ENCODE measurements around the gene PLIN4. TPM values are rescaled to one million over a fixed set of nuclear protein-coding genes. Genes with fewer than 3 reads are reported as not detected.

PLIN4 gene
- total and polyA plus RNA-seq, 10 of the 15 experiments (the other 5 are each of a cell fraction or from before 2014, with no cell fraction given): 0.01 to 0.11 (median 0.05) TPM; not detected in 2

Other genes starting within 250 kb of the PLIN4 start
Only the 7 nearest of the 15 such genes appear.
- 24.0 and 28.9 TPM in 2 replicates for gene SH3GL1, start 117.9 kb downstream of the PLIN4 start, total RNA-seq (2014; rRNA removed)
- gene SH3GL1, start 117.9 kb downstream of the PLIN4 start, total RNA-seq (2014; rRNA removed; fragmentation: Illumina TruSeq; extraction: Trizol): 9.2 and 11.8 TPM in 2 replicates
- gene SH3GL1, start 117.9 kb downstream of the PLIN4 start, total RNA-seq (2021): 41.5 and 47.4 TPM in 2 replicates
- 20.3 and 28.0 TPM in 2 replicates for gene SH3GL1, start 117.9 kb downstream of the PLIN4 start, polyA plus RNA-seq (2011; rRNA removed)
- 1.6 and 9.2 TPM in 2 replicates for gene SH3GL1, start 117.9 kb downstream of the PLIN4 start, polyA plus RNA-seq (2014; fragmentation: Illumina TruSeq; extraction: Trizol)
- gene SH3GL1, start 117.9 kb downstream of the PLIN4 start, polyA plus RNA-seq (2014; fragmentation: Nextera tagmentation; extraction: Ambion mirVana): 1 to 10 TPM in 1 of 2 experiments, under 1 TPM in 1; 0.93 to 3.0 TPM
- gene SH3GL1, start 117.9 kb downstream of the PLIN4 start, polyA plus RNA-seq (2014; rRNA removed): 36.5 and 44.0 TPM in 2 replicates
- gene SH3GL1, start 117.9 kb downstream of the PLIN4 start, polyA plus RNA-seq (2016; fragmentation: Nextera tagmentation; extraction: Ambion mirVana): 10 to 100 TPM; 30.0 to 32.5 TPM
- gene CHAF1A, start 115.8 kb downstream of the PLIN4 start, total RNA-seq (2014; rRNA removed): 33.0 and 37.7 TPM in 2 replicates
- gene CHAF1A, start 115.8 kb downstream of the PLIN4 start, total RNA-seq (2014; rRNA removed; fragmentation: Illumina TruSeq; extraction: Trizol): 27.2 and 28.4 TPM in 2 replicates
- gene CHAF1A, start 115.8 kb downstream of the PLIN4 start, total RNA-seq (2021): 59.8 and 69.1 TPM in 2 replicates
- gene CHAF1A, start 115.8 kb downstream of the PLIN4 start, polyA plus RNA-seq (2011; rRNA removed): 20.1 and 26.2 TPM in 2 replicates
- 30.6 and 41.4 TPM in 2 replicates for gene CHAF1A, start 115.8 kb downstream of the PLIN4 start, polyA plus RNA-seq (2014; fragmentation: Illumina TruSeq; extraction: Trizol)
- gene CHAF1A, start 115.8 kb downstream of the PLIN4 start, polyA plus RNA-seq (2014; fragmentation: Nextera tagmentation; extraction: Ambion mirVana): 1 to 10 TPM; 1.3 to 3.2 TPM
- gene CHAF1A, start 115.8 kb downstream of the PLIN4 start, polyA plus RNA-seq (2014; rRNA removed): 62.6 and 69.2 TPM in 2 replicates
- gene CHAF1A, start 115.8 kb downstream of the PLIN4 start, polyA plus RNA-seq (2016; fragmentation: Nextera tagmentation; extraction: Ambion mirVana): 10 to 100 TPM; 41.7 to 47.5 TPM
- 20.5 and 34.8 TPM in 2 replicates for gene UBXN6, start 60.7 kb downstream of the PLIN4 start, total RNA-seq (2014; rRNA removed)
- gene UBXN6, start 60.7 kb downstream of the PLIN4 start, total RNA-seq (2014; rRNA removed; fragmentation: Illumina TruSeq; extraction: Trizol): 13.1 and 17.3 TPM in 2 replicates
- 49.1 and 50.8 TPM in 2 replicates for gene UBXN6, start 60.7 kb downstream of the PLIN4 start, total RNA-seq (2021)
- gene UBXN6, start 60.7 kb downstream of the PLIN4 start, polyA plus RNA-seq (2011; rRNA removed): 15.2 and 29.5 TPM in 2 replicates
- gene UBXN6, start 60.7 kb downstream of the PLIN4 start, polyA plus RNA-seq (2014; fragmentation: Illumina TruSeq; extraction: Trizol): 2.1 and 7.0 TPM in 2 replicates
- gene UBXN6, start 60.7 kb downstream of the PLIN4 start, polyA plus RNA-seq (2014; fragmentation: Nextera tagmentation; extraction: Ambion mirVana): 1 to 10 TPM in 1 of 2 experiments, under 1 TPM in 1; 0.47 to 2.1 TPM
- gene UBXN6, start 60.7 kb downstream of the PLIN4 start, polyA plus RNA-seq (2014; rRNA removed): 38.7 and 49.7 TPM in 2 replicates
- 1 to 10 TPM; 6.6 to 8.6 TPM for gene UBXN6, start 60.7 kb downstream of the PLIN4 start, polyA plus RNA-seq (2016; fragmentation: Nextera tagmentation; extraction: Ambion mirVana)
- 33.7 and 36.5 TPM in 2 replicates for gene HDGFL2, start 46.2 kb downstream of the PLIN4 start, total RNA-seq (2014; rRNA removed)
- gene HDGFL2, start 46.2 kb downstream of the PLIN4 start, total RNA-seq (2014; rRNA removed; fragmentation: Illumina TruSeq; extraction: Trizol): 19.0 and 20.5 TPM in 2 replicates
- gene HDGFL2, start 46.2 kb downstream of the PLIN4 start, total RNA-seq (2021): 56.8 and 56.9 TPM in 2 replicates
- gene HDGFL2, start 46.2 kb downstream of the PLIN4 start, polyA plus RNA-seq (2011; rRNA removed): 9.8 and 19.5 TPM in 2 replicates
- gene HDGFL2, start 46.2 kb downstream of the PLIN4 start, polyA plus RNA-seq (2014; fragmentation: Illumina TruSeq; extraction: Trizol): 8.2 and 16.9 TPM in 2 replicates
- gene HDGFL2, start 46.2 kb downstream of the PLIN4 start, polyA plus RNA-seq (2014; fragmentation: Nextera tagmentation; extraction: Ambion mirVana): under 1 TPM; 0.16 to 0.60 TPM
- gene HDGFL2, start 46.2 kb downstream of the PLIN4 start, polyA plus RNA-seq (2014; rRNA removed): 40.2 and 52.5 TPM in 2 replicates
- 10 to 100 TPM; 30.0 to 39.3 TPM for gene HDGFL2, start 46.2 kb downstream of the PLIN4 start, polyA plus RNA-seq (2016; fragmentation: Nextera tagmentation; extraction: Ambion mirVana)
- gene PLIN5, start 16.7 kb upstream of the PLIN4 start, total RNA-seq (2014; rRNA removed): not detected in 2 replicates
- not detected in 2 replicates for gene PLIN5, start 16.7 kb upstream of the PLIN4 start, total RNA-seq (2014; rRNA removed; fragmentation: Illumina TruSeq; extraction: Trizol)
- gene PLIN5, start 16.7 kb upstream of the PLIN4 start, total RNA-seq (2021): 0.11 and 0.15 TPM in 2 replicates
- 0.20 and 0.33 TPM in 2 replicates for gene PLIN5, start 16.7 kb upstream of the PLIN4 start, polyA plus RNA-seq (2011; rRNA removed)
- gene PLIN5, start 16.7 kb upstream of the PLIN4 start, polyA plus RNA-seq (2014; fragmentation: Illumina TruSeq; extraction: Trizol): not detected in 2 replicates
- gene PLIN5, start 16.7 kb upstream of the PLIN4 start, polyA plus RNA-seq (2014; fragmentation: Nextera tagmentation; extraction: Ambion mirVana): not detected
- gene PLIN5, start 16.7 kb upstream of the PLIN4 start, polyA plus RNA-seq (2014; rRNA removed): not detected in 2 replicates
- gene PLIN5, start 16.7 kb upstream of the PLIN4 start, polyA plus RNA-seq (2016; fragmentation: Nextera tagmentation; extraction: Ambion mirVana): not detected
- 0.44 and 0.62 TPM in 2 replicates for gene LRG1, start 21.6 kb upstream of the PLIN4 start, total RNA-seq (2014; rRNA removed)
- gene LRG1, start 21.6 kb upstream of the PLIN4 start, total RNA-seq (2014; rRNA removed; fragmentation: Illumina TruSeq; extraction: Trizol): 0.51 and 0.63 TPM in 2 replicates
- 1.1 and 1.2 TPM in 2 replicates for gene LRG1, start 21.6 kb upstream of the PLIN4 start, total RNA-seq (2021)
- 2.5 and 4.7 TPM in 2 replicates for gene LRG1, start 21.6 kb upstream of the PLIN4 start, polyA plus RNA-seq (2011; rRNA removed)
- 0.13 and 0.53 TPM in 2 replicates for gene LRG1, start 21.6 kb upstream of the PLIN4 start, polyA plus RNA-seq (2014; fragmentation: Illumina TruSeq; extraction: Trizol)
- gene LRG1, start 21.6 kb upstream of the PLIN4 start, polyA plus RNA-seq (2014; fragmentation: Nextera tagmentation; extraction: Ambion mirVana): under 1 TPM; 0.29 to 0.31 TPM
- 1.0 and 1.6 TPM in 2 replicates for gene LRG1, start 21.6 kb upstream of the PLIN4 start, polyA plus RNA-seq (2014; rRNA removed)
- under 1 TPM; 0.43 TPM for gene LRG1, start 21.6 kb upstream of the PLIN4 start, polyA plus RNA-seq (2016; fragmentation: Nextera tagmentation; extraction: Ambion mirVana)
- not detected in 2 replicates for gene SEMA6B, start 41.2 kb upstream of the PLIN4 start, total RNA-seq (2014; rRNA removed)
- not detected in 2 replicates for gene SEMA6B, start 41.2 kb upstream of the PLIN4 start, total RNA-seq (2014; rRNA removed; fragmentation: Illumina TruSeq; extraction: Trizol)
- 0.08 and 0.13 TPM in 2 replicates for gene SEMA6B, start 41.2 kb upstream of the PLIN4 start, total RNA-seq (2021)
- not detected in 2 replicates for gene SEMA6B, start 41.2 kb upstream of the PLIN4 start, polyA plus RNA-seq (2011; rRNA removed)
- gene SEMA6B, start 41.2 kb upstream of the PLIN4 start, polyA plus RNA-seq (2014; fragmentation: Illumina TruSeq; extraction: Trizol): not detected in 2 replicates
- gene SEMA6B, start 41.2 kb upstream of the PLIN4 start, polyA plus RNA-seq (2014; fragmentation: Nextera tagmentation; extraction: Ambion mirVana): not detected
- not detected in 2 replicates for gene SEMA6B, start 41.2 kb upstream of the PLIN4 start, polyA plus RNA-seq (2014; rRNA removed)
- gene SEMA6B, start 41.2 kb upstream of the PLIN4 start, polyA plus RNA-seq (2016; fragmentation: Nextera tagmentation; extraction: Ambion mirVana): not detected